ENCODE measurements around the gene LSM6.

The LSM6 gene

DNA sequence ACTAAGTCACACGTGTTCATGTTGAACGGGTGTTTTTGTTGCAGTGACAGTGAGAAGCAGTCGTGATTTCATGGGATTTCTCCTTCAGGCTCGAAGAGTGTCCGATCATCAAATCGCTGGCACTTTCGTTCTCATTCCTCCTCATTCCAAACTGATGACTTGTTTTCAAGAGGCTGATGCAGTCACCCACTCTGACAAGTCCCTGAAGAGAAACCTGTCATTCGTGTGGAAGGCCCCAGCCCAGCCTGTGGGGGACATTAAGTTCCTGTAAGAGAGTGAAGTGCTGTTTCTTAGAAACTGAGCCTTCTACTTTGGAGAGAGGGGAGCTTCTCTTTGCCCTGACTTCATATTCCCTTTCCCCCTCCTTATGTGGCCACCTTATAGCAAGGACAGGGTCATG lies 46.8 kb downstream of the LSM6 start:
- H2AFZ ChIP-seq (ENCODE audit: low read length): no peak overlapping the region
- H3K4me3 ChIP-seq (ENCODE audit: low read depth, low read length, poor library complexity, severe bottlenecking): no peak overlapping the region

DNA sequence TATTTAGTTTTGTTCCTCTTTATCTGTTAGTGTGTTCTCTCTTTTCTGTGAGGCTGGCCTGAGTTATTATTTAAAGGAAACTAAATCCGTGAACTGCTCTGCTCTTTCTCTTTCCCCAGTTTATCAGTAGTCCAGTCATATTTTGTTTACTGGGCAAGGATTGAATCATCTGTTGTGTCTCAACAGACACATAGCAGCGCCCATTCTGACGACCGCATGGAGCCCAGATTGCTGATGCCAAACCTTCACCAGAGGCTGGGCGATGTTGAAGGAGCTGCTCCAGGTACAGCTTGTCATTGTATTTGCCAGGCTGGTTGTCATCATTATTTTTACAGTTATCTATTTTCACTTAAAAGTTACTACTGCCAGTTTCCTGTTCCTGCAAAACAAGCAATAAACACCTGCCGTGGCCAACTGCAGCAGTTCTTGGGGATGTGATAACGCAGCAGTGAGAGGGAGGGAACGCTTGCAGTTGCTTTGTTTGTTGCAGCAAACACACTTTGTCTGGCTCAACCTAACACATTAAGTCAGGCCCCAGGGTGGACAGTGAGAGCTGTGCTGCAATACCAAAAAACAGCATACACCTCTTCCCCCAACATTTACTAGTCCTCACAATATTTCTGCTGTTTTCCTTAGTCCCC lies 48.9 kb downstream of the LSM6 start:
- H3K36me3 ChIP-seq (ENCODE audit: insufficient read depth, low read length): no peaks in the 10 kb centered on the region
- no peak overlapping the region for H2AFZ ChIP-seq (ENCODE audit: low read length)
- H4K20me1 ChIP-seq (ENCODE audit: insufficient read depth, low read length): no peaks in the 10 kb centered on the region
- no peaks in the 10 kb centered on the region for H3K79me2 ChIP-seq (ENCODE audit: insufficient read depth, low read length)
- H3K9ac ChIP-seq (ENCODE audit: low read length): no peak overlapping the region
- H3K4me2 ChIP-seq (ENCODE audit: low read length): no peak overlapping the region
- H3K9me2 ChIP-seq (ENCODE audit: low read depth, low read length): no peaks in the 10 kb centered on the region
- H3K27me3 ChIP-seq (ENCODE audit: insufficient read depth, low read length): no peaks in the 10 kb centered on the region
- H3K9me3 ChIP-seq (ENCODE audit: low read length): no peaks in the 10 kb centered on the region
- no peak overlapping the region for H3K27ac ChIP-seq (ENCODE audit: low read depth, low read length, poor library complexity, severe bottlenecking)
- H3K4me3 ChIP-seq (ENCODE audit: low read depth, low read length, poor library complexity, severe bottlenecking): no peak overlapping the region
- H3F3A ChIP-seq (ENCODE audit: insufficient read depth, low read length): no peaks in the 10 kb centered on the region
- no peaks in the 10 kb centered on the region for H3K4me1 ChIP-seq (ENCODE audit: insufficient read depth, low read length, severe bottlenecking)
- TF ChIP-seq, protein P1, sequence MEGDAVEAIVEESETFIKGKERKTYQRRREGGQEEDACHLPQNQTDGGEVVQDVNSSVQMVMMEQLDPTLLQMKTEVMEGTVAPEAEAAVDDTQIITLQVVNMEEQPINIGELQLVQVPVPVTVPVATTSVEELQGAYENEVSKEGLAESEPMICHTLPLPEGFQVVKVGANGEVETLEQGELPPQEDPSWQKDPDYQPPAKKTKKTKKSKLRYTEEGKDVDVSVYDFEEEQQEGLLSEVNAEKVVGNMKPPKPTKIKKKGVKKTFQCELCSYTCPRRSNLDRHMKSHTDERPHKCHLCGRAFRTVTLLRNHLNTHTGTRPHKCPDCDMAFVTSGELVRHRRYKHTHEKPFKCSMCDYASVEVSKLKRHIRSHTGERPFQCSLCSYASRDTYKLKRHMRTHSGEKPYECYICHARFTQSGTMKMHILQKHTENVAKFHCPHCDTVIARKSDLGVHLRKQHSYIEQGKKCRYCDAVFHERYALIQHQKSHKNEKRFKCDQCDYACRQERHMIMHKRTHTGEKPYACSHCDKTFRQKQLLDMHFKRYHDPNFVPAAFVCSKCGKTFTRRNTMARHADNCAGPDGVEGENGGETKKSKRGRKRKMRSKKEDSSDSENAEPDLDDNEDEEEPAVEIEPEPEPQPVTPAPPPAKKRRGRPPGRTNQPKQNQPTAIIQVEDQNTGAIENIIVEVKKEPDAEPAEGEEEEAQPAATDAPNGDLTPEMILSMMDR (IDR thresholded peaks at IDR 0.05; ENCODE audit: low read length): no peak
- no peak for TF ChIP-seq EZH2 (IDR thresholded peaks at IDR 0.05; ENCODE audit: borderline replicate concordance, low read length)

More for the DNA sequence above, 46.8 kb downstream of the LSM6 start:
- Histone ChIP-seq H3K27me3 (ENCODE audit: insufficient read depth, low read length) (no peaks in the 10 kb centered on the region), H3K79me2 (ENCODE audit: insufficient read depth, low read length) (no peaks in the 10 kb centered on the region), H3K9ac (ENCODE audit: low read length) (no peak overlapping the region), H4K20me1 (ENCODE audit: insufficient read depth, low read length) (no peaks in the 10 kb centered on the region), H3F3A (ENCODE audit: insufficient read depth, low read length) (no peaks in the 10 kb centered on the region), H3K9me3 (ENCODE audit: low read length) (no peaks in the 10 kb centered on the region), H3K27ac (ENCODE audit: low read depth, low read length, poor library complexity, severe bottlenecking) (no peak overlapping the region), H3K36me3 (ENCODE audit: insufficient read depth, low read length) (no peaks in the 10 kb centered on the region), H3K4me1 (ENCODE audit: insufficient read depth, low read length, severe bottlenecking) (no peaks in the 10 kb centered on the region), H3K4me2 (ENCODE audit: low read length) (no peak overlapping the region), H3K9me2 (ENCODE audit: low read depth, low read length) (no peaks in the 10 kb centered on the region)
- TF ChIP-seq, protein P1 (IDR thresholded peaks at IDR 0.05; ENCODE audit: low read length): no peak
- TF ChIP-seq EZH2 (IDR thresholded peaks at IDR 0.05; ENCODE audit: borderline replicate concordance, low read length): no peak

DNA sequence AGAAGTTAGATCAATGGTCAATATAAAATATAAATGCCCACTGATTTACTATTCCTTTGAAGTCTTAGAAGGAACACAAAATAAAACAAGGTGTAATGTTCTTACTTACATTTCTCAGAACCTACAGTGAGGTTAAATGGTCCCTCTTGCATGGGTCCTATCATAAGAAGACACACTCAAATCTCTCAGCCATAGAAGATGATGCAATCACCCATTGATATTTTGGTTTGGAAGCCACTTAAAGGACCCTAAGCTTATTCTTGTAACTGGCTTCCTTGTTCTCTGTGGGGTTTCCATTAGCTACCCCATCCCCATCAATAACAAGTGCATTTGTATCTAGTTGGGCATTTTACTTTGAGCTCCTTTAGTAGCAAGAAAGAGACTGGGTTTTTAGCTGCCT lies 53.9 kb downstream of the LSM6 start:
- H3K36me3 ChIP-seq (ENCODE audit: insufficient read depth, low read length): no peaks in the 10 kb centered on the region
- no peaks in the 10 kb centered on the region for H3K27me3 ChIP-seq (ENCODE audit: insufficient read depth, low read length)
- no peaks in the 10 kb centered on the region for H3K4me1 ChIP-seq (ENCODE audit: insufficient read depth, low read length, severe bottlenecking)
- H3K9me2 ChIP-seq (ENCODE audit: low read depth, low read length): no peaks in the 10 kb centered on the region
- H3K27ac ChIP-seq (ENCODE audit: low read depth, low read length, poor library complexity, severe bottlenecking): no peak overlapping the region
- no peak overlapping the region for H3K4me2 ChIP-seq (ENCODE audit: low read length)
- H3F3A ChIP-seq (ENCODE audit: insufficient read depth, low read length): no peaks in the 10 kb centered on the region
- no peak overlapping the region for H3K9ac ChIP-seq (ENCODE audit: low read length)
- H4K20me1 ChIP-seq (ENCODE audit: insufficient read depth, low read length): no peaks in the 10 kb centered on the region
- H3K79me2 ChIP-seq (ENCODE audit: insufficient read depth, low read length): no peaks in the 10 kb centered on the region
- no peak overlapping the region for H3K4me3 ChIP-seq (ENCODE audit: low read depth, low read length, poor library complexity, severe bottlenecking)
- H3K9me3 ChIP-seq (ENCODE audit: low read length): no peaks in the 10 kb centered on the region
- TF ChIP-seq, protein P1 (IDR thresholded peaks at IDR 0.05; ENCODE audit: low read length): no peak
- no peak for TF ChIP-seq EZH2 (IDR thresholded peaks at IDR 0.05; ENCODE audit: borderline replicate concordance, low read length)
- H2AFZ ChIP-seq (ENCODE audit: low read length): no peak overlapping the region
